GM06990 (cell line): ENCODE measurements around the gene BCL2L11.

Source experiments
- DNase-seq: peaks from one replicate; pipeline ENCODE4 v3.0.0-alpha.2; 2011; ENCODE audit not compliant: insufficient read length; ENCODE audit errors: extremely low read depth
- H3K27me3 ChIP-seq: replicated peaks from 2 replicates; pipeline ENCODE4 v1.6.0; 2011; ENCODE audit warnings: low read length; ENCODE audit not compliant: control insufficient read depth, insufficient read depth
- H3K36me3 ChIP-seq: 2 replicates; pipeline ENCODE4 v1.5.1; 2011; ENCODE audit warnings: low read length; ENCODE audit not compliant: control insufficient read depth, insufficient read depth
- H3K4me3 ChIP-seq: replicated peaks from 2 replicates; pipeline ENCODE4 v1.5.1; 2011; ENCODE audit warnings: low read depth, mild to moderate bottlenecking, control low read depth, low read length
- CTCF ChIP-seq: IDR thresholded peaks from 2 replicates; pipeline ENCODE4 v1.5.1; 2011; ENCODE audit warnings: low read length, control low read depth, mild to moderate bottlenecking, inconsistent platforms; ENCODE audit not compliant: insufficient read depth, poor library complexity, severe bottlenecking

Gene BCL2L11

DNA sequence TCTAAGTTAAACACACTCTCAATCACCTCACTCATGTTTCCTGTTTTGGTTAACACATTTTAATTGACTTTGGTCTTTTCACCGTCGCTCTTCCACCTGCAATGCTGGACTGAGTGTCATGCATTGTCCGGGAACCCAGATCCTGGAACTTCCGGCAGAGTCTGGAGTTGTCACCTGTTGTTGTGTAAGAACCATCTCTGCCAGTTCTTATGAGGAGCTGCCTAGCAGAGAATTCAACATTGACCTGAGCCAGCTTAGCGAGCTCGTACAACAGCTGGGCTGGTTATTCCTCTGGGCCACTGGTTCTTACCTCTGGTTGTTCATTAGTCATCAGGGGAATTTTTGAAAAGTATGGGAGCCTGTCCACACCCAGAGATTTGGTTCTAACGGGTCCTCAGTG is 75.7 kb downstream of the BCL2L11 start:
- Histone ChIP-seq H3K27me3 (no peaks in the 10 kb centered on the region), H3K4me3 (no peak overlapping the region), H3K36me3 (no peaks in the 10 kb centered on the region)
- no peak for TF ChIP-seq CTCF
- DNase-seq: no peak

GRCh38 chr2:111198701-111199100 is 78.0 kb downstream of the BCL2L11 start:
- H3K4me3 ChIP-seq: no peak overlapping the region
- no peak for TF ChIP-seq CTCF
- H3K36me3 ChIP-seq: no peaks in the 10 kb centered on the region
- no peak for DNase-seq
- H3K27me3 ChIP-seq: no peaks in the 10 kb centered on the region

- no peak overlapping the region for H3K4me3 ChIP-seq
- TF ChIP-seq CTCF: no peak
- H3K27me3 ChIP-seq: no peaks in the 10 kb centered on the region
- H3K36me3 ChIP-seq: no peaks in the 10 kb centered on the region
- no peak for DNase-seq
These were observed 79.1 kb downstream of the BCL2L11 start for GRCh38 chr2:111199840-111200239.

DNA sequence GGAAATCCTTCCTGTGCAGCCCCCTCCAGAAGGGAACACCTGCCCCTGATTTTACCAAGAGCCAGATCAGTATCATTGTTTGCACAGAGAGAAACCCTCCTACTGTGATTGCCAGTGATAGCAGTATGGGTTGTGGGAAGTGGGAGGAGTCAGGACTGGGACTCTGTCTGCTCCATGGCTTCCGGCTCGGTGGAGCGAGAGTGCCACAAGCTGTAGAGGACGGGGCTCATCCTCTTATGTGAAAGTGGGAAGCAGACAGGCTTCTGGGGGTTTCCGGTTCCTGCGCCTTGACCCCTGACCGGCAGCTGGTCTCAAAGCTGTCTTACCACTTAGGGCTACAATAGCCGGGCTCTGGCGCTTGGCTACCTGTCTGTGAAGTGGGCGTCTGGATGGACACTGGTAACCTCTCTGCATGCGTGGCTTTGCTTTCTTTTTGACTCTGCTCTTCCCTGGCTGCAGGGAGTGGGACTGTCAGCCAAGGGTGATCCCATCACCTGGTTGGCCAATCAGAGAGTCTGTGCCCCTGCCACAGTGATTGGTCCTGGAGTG is 79.7 kb downstream of the BCL2L11 start:
- no peak for DNase-seq
- Histone ChIP-seq H3K4me3 (no peak overlapping the region), H3K36me3 (no peaks in the 10 kb centered on the region), H3K27me3 (no peaks in the 10 kb centered on the region)
- no peak for TF ChIP-seq CTCF

DNA sequence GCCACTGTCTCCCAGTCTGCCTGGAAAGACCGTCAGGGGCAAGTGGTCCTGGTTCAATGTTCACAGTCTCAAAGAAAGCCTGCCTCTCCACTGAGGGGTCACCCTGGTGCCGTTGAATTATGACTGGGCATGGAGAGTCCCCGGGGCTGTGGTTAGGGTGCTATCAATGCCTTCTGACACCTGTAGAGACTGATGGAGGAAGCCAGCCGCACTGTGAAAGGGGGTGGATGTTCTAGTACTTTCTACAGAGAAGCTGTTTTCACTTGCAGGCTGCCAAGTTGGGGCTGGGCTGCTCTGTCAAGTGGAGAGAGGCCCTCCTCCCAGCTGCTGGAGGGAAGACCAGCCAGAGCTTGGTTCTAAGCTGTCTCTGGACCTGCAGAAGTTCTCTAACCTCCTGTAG is 80.5 kb downstream of the BCL2L11 start:
- H3K27me3 ChIP-seq: no peaks in the 10 kb centered on the region
- peak; percentile 71 for DNase-seq
- no peak for TF ChIP-seq CTCF
- no peaks in the 10 kb centered on the region for H3K36me3 ChIP-seq
- H3K4me3 ChIP-seq: no peak overlapping the region
